H1 (cell line): ENCODE measurements around the gene VPS13A. TPM values are rescaled to one million over a fixed set of nuclear protein-coding genes. Genes with fewer than 3 reads are reported as not detected.

Experiments used
- CTCF ChIA-PET: fragments of 300-600 bp; sonication (Branson Sonifier 250); formaldehyde crosslinking; loops from one replicate; lab custom pipeline; 2021; ENCODE audit not compliant: partially characterized antibody; lab: Charles Lee
- POLR2A ChIA-PET: fragments of 300-600 bp; sonication (Branson Sonifier 250); formaldehyde crosslinking; loops from one replicate; lab custom pipeline; 2021; ENCODE audit warnings: inconsistent platforms; ENCODE audit not compliant: partially characterized antibody; lab: Charles Lee
- DNase-seq, 2 experiments: peaks; one replicate each; pipeline versions ENCODE4 v3.0.0 to v3.0.0-alpha.2; 2010 to 2022; ENCODE audit warnings: low spot score in 2 of 2, low read depth in 1 of 2, mixed read lengths in 1 of 2
- FAIRE-seq: peaks from 2 replicates; lab custom pipeline; 2011; peaks lifted over from hg19 to GRCh38; lab: Jason Lieb, UNC
- H2AFZ ChIP-seq: 2 replicates; pipeline ENCODE4 v1.8.1; 2012; ENCODE audit warnings: low read length, inconsistent platforms
- H2AK5ac ChIP-seq: 2 replicates; pipeline ENCODE4 v1.6.1; 2013; ENCODE audit warnings: low read depth, low read length
- H2BK120ac ChIP-seq: replicated peaks from 2 replicates; pipeline ENCODE3; 2013; ENCODE audit warnings: low read depth, low read length, inconsistent platforms
- H2BK12ac ChIP-seq: 2 replicates; pipeline ENCODE4 v1.6.1; 2013; ENCODE audit warnings: low read depth, low read length
- H2BK15ac ChIP-seq: 2 replicates; pipeline ENCODE4 v1.6.1; 2013; ENCODE audit warnings: low read length
- H2BK20ac ChIP-seq: 2 replicates; pipeline ENCODE4 v1.6.1; 2013; ENCODE audit warnings: low read length
- H2BK5ac ChIP-seq: 2 replicates; pipeline ENCODE4 v1.6.1; 2013; ENCODE audit warnings: low read depth, low read length
- H3K14ac ChIP-seq: 2 replicates; pipeline ENCODE4 v1.6.1; 2013; ENCODE audit warnings: inconsistent platforms; ENCODE audit not compliant: insufficient read length
- H3K18ac ChIP-seq: 2 replicates; pipeline ENCODE4 v1.6.1; 2013; ENCODE audit warnings: low read length; ENCODE audit errors: extremely low read depth
- H3K23ac ChIP-seq: 2 replicates; pipeline ENCODE4 v1.6.1; 2013; ENCODE audit warnings: inconsistent platforms; ENCODE audit not compliant: insufficient read length
- H3K23me2 ChIP-seq: 2 replicates; pipeline ENCODE4 v1.6.1; 2013; ENCODE audit warnings: low read depth, low read length
- H3K27ac ChIP-seq: 2 replicates; pipeline ENCODE4 v1.6.1; 2011; ENCODE audit warnings: low read depth, low read length, inconsistent platforms
- H3K27me3 ChIP-seq, 4 experiments: replicated peaks in 1 of 4; 1 replicate in 1 of 4; 2 replicates in 3 of 4; pipeline versions ENCODE4 v1.6.1 to v1.8.1; 2011 to 2013; ENCODE audit warnings: low read length in 3 of 4, mild to moderate bottlenecking in 3 of 4, inconsistent platforms in 2 of 4, mixed read lengths in 2 of 4, moderate library complexity in 1 of 4; ENCODE audit not compliant: control insufficient read depth in 3 of 4, insufficient read depth in 3 of 4; ENCODE audit errors: extremely low read depth in 1 of 4
- H3K36me3 ChIP-seq, 4 experiments: 2 replicates each; pipeline versions ENCODE4 v1.6.1 to v1.8.1; 2011 to 2013; ENCODE audit warnings: mild to moderate bottlenecking in 4 of 4, low read length in 3 of 4, moderate library complexity in 2 of 4, control low read depth in 1 of 4, inconsistent platforms in 1 of 4; ENCODE audit not compliant: insufficient read depth in 4 of 4, control insufficient read depth in 2 of 4
- H3K4ac ChIP-seq: replicated peaks from 2 replicates; pipeline ENCODE3; 2013; ENCODE audit warnings: low read length, low read depth, mixed read lengths, inconsistent platforms; ENCODE audit not compliant: insufficient read length
- H3K4me1 ChIP-seq, 4 experiments: replicated peaks in 1 of 4; 1 replicate in 1 of 4; 2 replicates in 3 of 4; pipeline versions ENCODE4 v1.6.1 to v1.8.1; 2011 to 2013; ENCODE audit warnings: low read length in 3 of 4, inconsistent platforms in 2 of 4, mixed read lengths in 1 of 4; ENCODE audit not compliant: insufficient read depth in 4 of 4, control insufficient read depth in 3 of 4
- H3K4me2 ChIP-seq, 2 experiments: 2 replicates each; pipeline versions ENCODE4 v1.6.1 to v1.8.1; 2011 to 2013; ENCODE audit warnings: low read depth in 2 of 2, low read length in 2 of 2, control low read depth in 1 of 2, inconsistent platforms in 1 of 2, mild to moderate bottlenecking in 1 of 2; ENCODE audit not compliant: insufficient read depth in 1 of 2
- H3K4me3 ChIP-seq, 4 experiments: fragments of 200-600, 300-600 bp in 1 of 4; sonication (generic), shearing (Covaris generic), sonication (Bioruptor Twin) in 1 of 4; 2 replicates each; pipeline versions ENCODE4 v1.5.1 to v1.8.1; 2011 to 2016; ENCODE audit warnings: low read length in 4 of 4, low read depth in 3 of 4, control low read depth in 2 of 4, inconsistent platforms in 2 of 4, mild to moderate bottlenecking in 2 of 4, mixed read lengths in 1 of 4, moderate library complexity in 1 of 4; ENCODE audit not compliant: insufficient read depth in 2 of 4; ENCODE audit errors: extremely low read depth in 1 of 4
- H3K56ac ChIP-seq: replicated peaks from 2 replicates; pipeline ENCODE3; 2013; ENCODE audit warnings: low read depth, mild to moderate bottlenecking, mixed read lengths, low read length, inconsistent platforms; ENCODE audit not compliant: insufficient read length
- H3K79me1 ChIP-seq: 2 replicates; pipeline ENCODE4 v1.6.1; 2013; ENCODE audit warnings: low read depth, low read length, control low read depth
- H3K79me2 ChIP-seq, 2 experiments: 2 replicates each; pipeline versions ENCODE4 v1.6.1 to v1.8.1; 2012 to 2013; ENCODE audit warnings: low read length in 2 of 2, mild to moderate bottlenecking in 2 of 2, inconsistent platforms in 1 of 2; ENCODE audit not compliant: insufficient read depth in 2 of 2, control insufficient read depth in 1 of 2
- H3K9ac ChIP-seq, 4 experiments: replicated peaks in 1 of 4; 1 replicate in 1 of 4; 2 replicates in 3 of 4; pipeline versions ENCODE4 v1.6.1 to v1.8.1; 2011 to 2013; ENCODE audit warnings: low read depth in 3 of 4, low read length in 3 of 4, control low read depth in 2 of 4, mild to moderate bottlenecking in 2 of 4, moderate library complexity in 2 of 4, inconsistent platforms in 1 of 4; ENCODE audit errors: extremely low read depth in 1 of 4
- H3K9me3 ChIP-seq, 2 experiments: 2 replicates each; pipeline versions ENCODE4 v1.6.1 to v1.8.1; 2012 to 2013; ENCODE audit warnings: mild to moderate bottlenecking in 2 of 2, moderate library complexity in 2 of 2, control low read depth in 1 of 2, inconsistent platforms in 1 of 2, low read depth in 1 of 2, low read length in 1 of 2, mixed read lengths in 1 of 2; ENCODE audit not compliant: insufficient read depth in 2 of 2
- H4K20me1 ChIP-seq, 2 experiments: replicated peaks in 1 of 2; 2 replicates each; pipeline versions ENCODE3 to v1.8.1; 2011 to 2013; ENCODE audit warnings: inconsistent platforms in 2 of 2, low read length in 2 of 2, mild to moderate bottlenecking in 1 of 2; ENCODE audit not compliant: insufficient read depth in 2 of 2, control insufficient read depth in 1 of 2
- H4K5ac ChIP-seq: 2 replicates; pipeline ENCODE4 v1.6.1; 2013; ENCODE audit warnings: low read length, low read depth, mixed read lengths, inconsistent platforms; ENCODE audit not compliant: insufficient read length
- H4K8ac ChIP-seq: 2 replicates; pipeline ENCODE4 v1.8.0; 2013; ENCODE audit warnings: mild to moderate bottlenecking, moderate library complexity, low read length, inconsistent platforms; ENCODE audit not compliant: insufficient read depth; ENCODE audit errors: extremely low read depth
- H4K91ac ChIP-seq: replicated peaks from 2 replicates; pipeline ENCODE3; 2013; ENCODE audit warnings: low read length, mixed read lengths, inconsistent platforms; ENCODE audit not compliant: insufficient read length
- BRCA1 ChIP-seq: IDR thresholded peaks from 2 replicates; pipeline ENCODE4 v1.6.1; 2012; ENCODE audit warnings: low read depth, low read length, improper control_type of control experiment
- GTF2F1 ChIP-seq: IDR thresholded peaks from 2 replicates; pipeline ENCODE4 v1.6.1; 2012; ENCODE audit warnings: low read depth, low read length, improper control_type of control experiment, borderline replicate concordance
- HDAC6 ChIP-seq: IDR thresholded peaks from one replicate; pipeline ENCODE4 v1.7.1; 2012; ENCODE audit warnings: low read depth, mild to moderate bottlenecking, inconsistent platforms, low read length, moderate library complexity
- PHF8 ChIP-seq: fragments of 200-600 bp; sonication (generic); conservative IDR thresholded peaks from 2 replicates; pipeline ENCODE4 v1.7.1; 2012; ENCODE audit warnings: low read depth, mild to moderate bottlenecking, inconsistent platforms, low read length, moderate library complexity
- RAD21 ChIP-seq, 2 experiments: IDR thresholded peaks in 1 of 2; conservative IDR thresholded peaks in 1 of 2; 2 replicates each; pipeline ENCODE4 v1.6.1; 2011; ENCODE audit warnings: low read depth in 2 of 2, low read length in 2 of 2, improper control_type of control experiment in 1 of 2, inconsistent platforms in 1 of 2, mild to moderate bottlenecking in 1 of 2, moderate library complexity in 1 of 2
- RFX5 ChIP-seq: IDR thresholded peaks from 2 replicates; pipeline ENCODE4 v1.6.1; 2011; ENCODE audit warnings: low read depth, low read length, improper control_type of control experiment, borderline replicate concordance
- SP1 ChIP-seq: IDR thresholded peaks from 2 replicates; pipeline ENCODE4 v1.6.1; 2011; ENCODE audit warnings: low read depth, low read length
- TAF1 ChIP-seq: IDR thresholded peaks from 2 replicates; pipeline ENCODE4 v1.6.1; 2011; ENCODE audit warnings: mild to moderate bottlenecking, low read depth, low read length
- WGBS, 2 experiments: shearing (Covaris generic) in 1 of 2; methylation state at CpG; one replicate each; pipeline versions ENCODE4 v1.1.6 to v1.1.7; 2013 to 2015; ENCODE audit warnings: low lambda C conversion rate in 2 of 2, mixed read lengths in 2 of 2, inconsistent platforms in 1 of 2, low coverage in 1 of 2, missing lambda C conversion rate in 1 of 2; ENCODE audit not compliant: insufficient replicate concordance in 2 of 2, insufficient coverage in 1 of 2, insufficient read length in 1 of 2; ENCODE audit errors: extremely low coverage in 1 of 2, missing lambda C conversion rate in 1 of 2; 5-methylcytosine and 5-hydroxymethylcytosine counted together
- polyA plus RNA-seq, 7 experiments: library from polyadenylated mRNA; depleted of rRNA in 3 of 7; stranded (reverse) in 5 of 7; unstranded in 2 of 7; fragments of >200 nt in 5 of 7; fragments of 200-250 nt in 2 of 7; gene quantifications; 1 replicate in 5 of 7; 2 replicates in 1 of 7; 4 replicates in 1 of 7; pipeline versions ENCODE4 v1.2.1 to v1.2.3, GENCODE V29; 2011 to 2013; ENCODE audit warnings: missing spikeins in 2 of 7, mixed read lengths in 2 of 7
- total RNA-seq: library from RNA; stranded (reverse); fragmentation: NEBNext Ultra II Directional; extraction: Animal tissue kit (Norgen Biotek cat#: 25700); gene quantifications from 2 replicates; pipeline ENCODE4 v1.2.1, GENCODE V29; 2021
- TF ChIP-seq, protein P1 (sequence below), 3 experiments: IDR thresholded peaks; 1 replicate in 2 of 3; 2 replicates in 1 of 3; pipeline versions ENCODE4 v1.5.1 to v1.6.1; 2011; ENCODE audit warnings: low read length in 3 of 3, mild to moderate bottlenecking in 3 of 3, inconsistent platforms in 2 of 3, low read depth in 1 of 3, moderate library complexity in 1 of 3; ENCODE audit not compliant: insufficient read depth in 1 of 3; ENCODE audit errors: control extremely low read depth in 1 of 3

The VPS13A gene
- total and polyA plus RNA-seq, 2 of the 8 experiments (the other 6 are each of a cell fraction or from before 2014, with no cell fraction given): 6.0 to 36.5 TPM

- 86% methylated on average over 5 of the region's 5 CpGs; no CpG with 5 or more reads in 1 of the 2 experiments for WGBS, 2 experiments
- Histone ChIP-seq H3K4ac (no peak overlapping the region), H2AK5ac (no peak overlapping the region), H3K14ac (no peak overlapping the region), H4K8ac (no peak overlapping the region), H3K23ac (no peak overlapping the region), H3K4me2 (no peak overlapping the region), H3K56ac (no peak overlapping the region), H3K9me3 (no peaks in the 10 kb centered on the region), H2BK120ac (no peak overlapping the region), H4K91ac (no peak overlapping the region), H3K79me1 (no peaks in the 10 kb centered on the region), H4K20me1 (no peaks in the 10 kb centered on the region), H3K4me1 (no peaks in the 10 kb centered on the region), H2AFZ (no peak overlapping the region), H4K5ac (no peak overlapping the region), H2BK12ac (no peak overlapping the region), H3K36me3 (peaks cover 0 to 3% (median 0%) of the 10 kb centered on the region in 4 experiments; a peak in 1 of 8 replicates), H3K27ac (no peak overlapping the region), H2BK15ac (no peak overlapping the region), H3K18ac (no peak overlapping the region), H3K9ac (no peak overlapping the region), H3K4me3 (no peak overlapping the region), H2BK20ac (no peak overlapping the region), H2BK5ac (no peak overlapping the region), H3K79me2 (no peaks in the 10 kb centered on the region), H3K27me3 (no peaks in the 10 kb centered on the region), H3K23me2 (no peaks in the 10 kb centered on the region)
- FAIRE-seq: no peak
- TF ChIP-seq, protein P1, sequence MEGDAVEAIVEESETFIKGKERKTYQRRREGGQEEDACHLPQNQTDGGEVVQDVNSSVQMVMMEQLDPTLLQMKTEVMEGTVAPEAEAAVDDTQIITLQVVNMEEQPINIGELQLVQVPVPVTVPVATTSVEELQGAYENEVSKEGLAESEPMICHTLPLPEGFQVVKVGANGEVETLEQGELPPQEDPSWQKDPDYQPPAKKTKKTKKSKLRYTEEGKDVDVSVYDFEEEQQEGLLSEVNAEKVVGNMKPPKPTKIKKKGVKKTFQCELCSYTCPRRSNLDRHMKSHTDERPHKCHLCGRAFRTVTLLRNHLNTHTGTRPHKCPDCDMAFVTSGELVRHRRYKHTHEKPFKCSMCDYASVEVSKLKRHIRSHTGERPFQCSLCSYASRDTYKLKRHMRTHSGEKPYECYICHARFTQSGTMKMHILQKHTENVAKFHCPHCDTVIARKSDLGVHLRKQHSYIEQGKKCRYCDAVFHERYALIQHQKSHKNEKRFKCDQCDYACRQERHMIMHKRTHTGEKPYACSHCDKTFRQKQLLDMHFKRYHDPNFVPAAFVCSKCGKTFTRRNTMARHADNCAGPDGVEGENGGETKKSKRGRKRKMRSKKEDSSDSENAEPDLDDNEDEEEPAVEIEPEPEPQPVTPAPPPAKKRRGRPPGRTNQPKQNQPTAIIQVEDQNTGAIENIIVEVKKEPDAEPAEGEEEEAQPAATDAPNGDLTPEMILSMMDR (IDR thresholded peaks at IDR 0.05; ENCODE audit: control extremely low read depth in 1 of 3, insufficient read depth in 1 of 3, low read depth in 1 of 3, low read length in 3 of 3): no peak
- no peak for TF ChIP-seq GTF2F1
- no peak for TF ChIP-seq SP1
- TF ChIP-seq RAD21 (IDR thresholded peaks at IDR 0.05 in 1 of 2, conservative IDR thresholded peaks at IDR 0.05 in 1 of 2; ENCODE audit: low read depth in 2 of 2, low read length in 2 of 2): no peak
- no peak for TF ChIP-seq PHF8
- no peak for TF ChIP-seq RFX5
- no peak for TF ChIP-seq BRCA1
- no peak for TF ChIP-seq TAF1
- TF ChIP-seq HDAC6: no peak
- DNase-seq: no peak
- POLR2A ChIA-PET: no interaction called here
- CTCF ChIA-PET: interaction anchor here (0.7 to 1.1 kb wide), 2 partner anchors 377 to 887 kb away, joined by 3 read pairs; no protein-coding TSS in a partner anchor
Observed at GRCh38 chr9:77417566-77417965, 240.2 kb downstream of the VPS13A start.
